HG02678 (cell line): ENCODE results near the gene YPEL2.
"Not testable (repeated sequence)": the region's sequence is repeated elsewhere in the genome, so short reads cannot be mapped to it uniquely, and the experiment has no call there.

Source experiments
- ATAC-seq: cut with Tn5 transposase; IDR thresholded peaks from one replicate; pipeline ENCODE4 v1.9.1; 2021; ENCODE audit warnings: mild to moderate bottlenecking, moderate library complexity; ENCODE audit not compliant: unreplicated experiment

The YPEL2 gene

GRCh38 chr17:59402760-59403159 is 71.3 kb downstream of the YPEL2 start:
- ATAC-seq, result no peak

DNA sequence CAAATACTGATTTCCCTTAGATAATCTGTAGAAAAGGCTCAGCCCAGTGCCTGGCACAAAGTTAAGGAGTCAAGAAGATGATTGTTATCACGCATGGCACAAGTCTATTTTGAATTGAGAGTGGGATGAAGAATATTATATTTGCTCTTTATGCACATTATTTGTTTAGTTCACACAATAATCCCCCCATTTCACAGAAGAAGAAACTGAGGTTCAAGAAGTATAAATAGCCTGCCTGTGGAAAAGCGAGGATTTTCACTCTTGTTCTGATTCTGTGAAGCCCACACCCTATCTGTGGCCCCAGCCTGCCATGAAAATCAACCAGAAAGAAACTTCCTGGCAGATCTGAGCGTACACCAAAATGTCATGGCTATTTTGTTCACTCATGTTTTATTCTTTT is 73.0 kb downstream of the YPEL2 start:
- no peak for ATAC-seq

GRCh38 chr17:59405944-59406705 is 74.7 kb downstream of the YPEL2 start:
- no peak for ATAC-seq

DNA sequence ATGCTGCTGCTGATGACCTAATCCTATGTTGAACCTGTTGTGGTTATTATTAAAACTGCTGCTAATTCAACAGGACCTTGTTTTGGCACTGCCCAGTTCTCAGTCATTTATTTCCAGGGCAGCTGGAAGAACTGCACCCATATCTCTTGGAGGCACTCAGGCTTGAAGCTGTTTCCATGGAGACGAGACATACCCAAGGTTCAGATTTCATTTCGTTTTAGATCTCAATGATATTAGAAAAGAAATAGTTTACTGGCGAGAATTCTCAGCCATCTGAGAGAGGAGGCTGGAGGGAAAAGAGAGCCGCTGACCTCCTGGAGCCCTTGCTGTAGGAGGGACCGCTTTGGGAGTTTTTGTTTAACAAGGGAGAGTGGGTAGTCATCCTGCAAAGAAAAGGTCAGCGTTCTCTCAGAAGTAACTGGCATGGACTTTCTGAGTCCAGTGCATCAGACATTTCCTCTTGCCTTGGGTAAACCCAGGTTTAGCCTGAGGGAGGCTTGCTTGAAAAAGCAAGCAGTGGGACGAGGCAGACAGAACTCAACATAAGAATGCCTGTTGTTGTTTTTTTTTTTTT is 75.4 kb downstream of the YPEL2 start:
- ATAC-seq, result no peak

DNA sequence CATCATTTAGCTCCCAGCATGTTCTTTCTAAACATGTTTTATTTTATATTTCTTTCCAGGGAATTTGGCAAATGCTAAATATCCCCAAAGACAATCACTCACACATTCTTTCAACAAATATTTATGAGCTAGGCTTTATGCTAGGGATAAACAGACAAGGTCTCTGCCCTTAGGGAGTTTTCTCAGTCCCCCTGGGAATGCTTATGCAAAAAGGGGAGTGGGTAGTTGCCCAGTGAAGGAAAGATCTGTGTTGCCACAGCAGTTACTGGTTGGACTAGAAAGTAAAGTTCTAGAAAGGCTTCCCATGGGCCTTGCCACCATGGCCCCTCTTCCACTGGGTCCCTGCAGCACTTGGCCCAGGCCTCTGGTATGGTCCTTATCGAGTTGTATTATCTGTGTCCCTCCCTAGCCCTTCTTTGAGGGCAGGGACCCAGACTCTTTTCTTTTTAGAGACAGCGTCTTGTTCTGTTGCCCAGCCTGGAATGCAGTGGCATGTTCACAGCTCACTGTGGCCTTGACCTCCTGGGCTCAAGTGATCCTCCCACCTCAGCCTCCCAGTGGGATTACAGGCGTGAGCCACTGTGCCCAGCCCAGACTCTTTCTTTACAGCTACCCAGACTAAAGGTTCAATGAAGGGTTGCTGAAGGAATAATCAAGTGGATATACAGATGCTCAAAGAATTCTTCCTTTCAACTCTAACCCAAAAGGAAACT is 78.0 kb downstream of the YPEL2 start:
- ATAC-seq, result no peak

DNA sequence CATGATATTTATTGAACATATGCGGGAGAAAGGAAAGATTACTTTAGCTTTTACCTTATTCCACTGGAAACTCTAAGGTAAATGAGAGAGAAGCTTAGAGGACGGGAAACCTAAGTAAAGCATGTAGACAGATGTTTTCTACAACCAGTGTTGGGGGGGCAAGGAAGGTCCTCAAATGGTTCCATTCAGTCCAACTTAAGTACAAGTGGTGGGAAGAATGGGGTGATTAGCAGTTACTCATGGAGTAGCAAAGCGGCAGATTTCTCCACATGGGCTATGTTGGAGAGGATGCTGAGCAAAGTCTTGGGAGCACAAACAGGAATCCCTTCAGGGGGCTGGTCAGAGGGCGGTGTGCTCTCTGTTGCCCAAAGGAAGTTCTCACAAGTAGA is 78.6 kb downstream of the YPEL2 start:
- ATAC-seq, result no peak

GRCh38 chr17:59412431-59412830 is 81.0 kb downstream of the YPEL2 start:
- ATAC-seq, result not testable (repeated sequence)

DNA sequence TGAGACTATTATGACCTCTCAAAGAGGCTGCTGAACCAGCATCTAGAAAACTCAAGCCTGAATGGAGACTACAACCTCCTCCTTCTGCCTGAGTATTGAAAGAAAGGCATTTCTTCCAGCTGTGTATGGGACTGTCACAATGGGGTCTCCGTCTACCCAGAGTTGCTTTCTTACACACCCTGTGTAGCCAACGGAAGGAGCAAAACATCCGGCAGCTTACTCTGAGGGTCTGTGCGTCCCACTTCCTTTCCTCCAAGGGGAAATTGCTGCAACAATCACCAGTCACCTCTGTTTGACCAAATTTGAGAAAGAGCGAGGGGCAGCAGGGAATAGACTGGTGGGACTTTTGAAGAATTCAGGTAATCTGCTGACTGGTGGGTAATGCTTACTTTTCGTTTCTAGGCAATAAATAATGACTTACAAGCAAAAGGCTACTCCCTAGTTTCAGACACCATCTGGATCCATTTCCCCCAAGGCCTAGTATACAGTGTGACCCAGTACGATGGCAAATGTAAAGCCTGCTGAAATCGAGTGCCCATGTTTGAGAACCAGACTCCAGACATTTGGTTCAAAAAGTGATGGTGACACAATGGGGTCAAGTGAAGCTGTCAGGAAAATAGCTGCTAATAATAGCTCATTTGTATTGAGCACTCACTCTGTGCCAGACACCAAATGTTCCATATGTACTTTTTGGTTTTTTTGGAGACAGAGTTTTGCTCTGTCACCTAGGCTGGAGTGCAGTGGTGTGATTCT is 81.7 kb downstream of the YPEL2 start:
- ATAC-seq, result no peak

- ATAC-seq, result no peak
These were observed 83.9 kb downstream of the YPEL2 start for GRCh38 chr17:59415397-59415796.

DNA sequence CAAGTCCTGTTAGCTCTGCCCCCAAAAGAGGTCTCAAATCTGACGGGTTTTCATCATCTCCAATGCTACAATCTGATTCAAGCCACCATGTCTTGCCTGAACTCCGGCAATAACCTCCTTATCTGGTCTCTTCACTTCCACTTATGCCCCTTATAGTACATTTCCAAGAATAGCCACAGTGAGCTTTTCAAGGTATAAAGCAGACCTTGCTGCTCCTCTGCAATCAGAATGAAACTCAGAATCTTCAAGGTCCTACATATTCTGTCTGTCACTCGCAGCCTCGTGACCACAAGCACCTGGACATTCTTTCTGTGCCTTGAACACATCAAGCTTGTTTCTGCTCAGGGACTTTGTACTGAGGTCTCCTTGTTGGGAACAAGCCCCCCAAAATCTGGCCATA is 84.7 kb downstream of the YPEL2 start:
- ATAC-seq, result no peak

GRCh38 chr17:59417452-59417851 is 86.0 kb downstream of the YPEL2 start:
- no peak for ATAC-seq

- ATAC-seq, result no peak
These were observed 87.3 kb downstream of the YPEL2 start for GRCh38 chr17:59418732-59419166.

DNA sequence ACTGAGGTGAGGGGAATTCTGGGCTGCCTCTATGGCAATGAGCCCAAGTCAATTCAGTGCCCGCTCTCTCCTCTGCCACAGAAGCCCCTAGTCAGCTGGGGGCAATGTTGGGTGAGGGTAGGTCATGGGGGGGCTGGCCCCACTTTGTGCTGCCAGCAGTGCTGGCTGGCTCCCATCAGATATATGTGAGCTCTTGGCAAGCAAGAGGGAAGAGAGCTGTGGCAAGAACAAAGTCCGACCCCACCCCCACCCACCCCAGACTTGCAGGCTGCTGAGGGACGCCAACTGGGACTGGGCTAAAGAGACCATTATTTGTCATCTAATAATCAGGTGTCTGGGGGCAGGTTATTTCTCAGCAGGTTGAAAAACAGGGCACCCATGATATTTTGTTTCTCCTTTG is 89.4 kb downstream of the YPEL2 start:
- ATAC-seq, result no peak

GRCh38 chr17:59421722-59422121 is 90.3 kb downstream of the YPEL2 start:
- ATAC-seq, result no peak

DNA sequence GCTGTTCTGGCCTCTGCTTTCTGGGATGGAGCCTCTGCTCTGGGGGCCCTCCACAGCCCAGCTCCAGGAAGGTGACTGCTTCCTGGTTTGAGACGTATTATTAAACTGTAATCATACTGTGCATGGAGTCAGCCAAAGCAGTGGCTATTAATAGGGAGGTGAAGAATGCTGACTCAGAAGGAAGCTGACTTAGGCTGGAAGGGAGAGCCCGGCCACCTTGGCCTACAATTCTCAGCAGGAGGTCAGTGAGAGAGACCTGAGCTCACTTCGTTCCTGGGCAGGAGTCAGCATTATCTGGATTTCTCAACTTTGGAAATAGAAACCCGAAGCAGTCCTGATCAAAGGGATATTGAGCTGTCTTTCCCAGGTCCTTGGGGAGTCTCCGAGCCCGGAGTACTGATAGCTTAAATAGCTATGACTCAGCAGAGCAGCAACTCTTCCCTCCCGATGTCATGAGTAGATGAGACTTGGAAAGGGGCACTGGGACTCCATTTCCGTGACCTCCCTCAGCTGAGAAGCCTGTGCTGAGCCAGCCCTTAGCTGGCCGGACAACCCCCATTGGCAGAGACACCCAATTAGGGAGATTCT is 91.8 kb downstream of the YPEL2 start:
- ATAC-seq, result no peak

DNA sequence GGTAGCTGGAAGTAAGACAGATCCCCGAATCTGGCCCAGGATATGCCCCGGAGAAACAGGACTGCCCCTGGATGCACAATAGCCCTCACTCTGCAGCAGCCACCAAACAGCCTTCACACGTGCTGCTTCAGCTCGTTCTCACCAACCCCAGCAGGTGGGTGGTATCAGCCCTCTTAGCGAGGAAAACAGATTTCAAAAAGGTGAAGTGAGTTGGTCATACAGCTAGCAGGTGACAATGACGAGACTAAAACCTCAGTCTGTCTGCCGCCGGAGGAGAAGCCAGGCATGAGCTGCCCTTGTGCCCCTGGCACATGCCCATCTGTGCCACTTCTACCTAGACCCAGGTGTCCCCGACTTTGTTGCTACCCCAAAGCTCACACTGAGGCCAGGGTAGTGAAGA is 92.4 kb downstream of the YPEL2 start:
- ATAC-seq, result no peak

- ATAC-seq, result no peak
These were observed 92.9 kb downstream of the YPEL2 start for GRCh38 chr17:59424331-59424730.

GRCh38 chr17:59425085-59425931 is 93.9 kb downstream of the YPEL2 start:
- ATAC-seq, result no peak

GRCh38 chr17:59426031-59426430 is 94.6 kb downstream of the YPEL2 start:
- ATAC-seq, result no peak

DNA sequence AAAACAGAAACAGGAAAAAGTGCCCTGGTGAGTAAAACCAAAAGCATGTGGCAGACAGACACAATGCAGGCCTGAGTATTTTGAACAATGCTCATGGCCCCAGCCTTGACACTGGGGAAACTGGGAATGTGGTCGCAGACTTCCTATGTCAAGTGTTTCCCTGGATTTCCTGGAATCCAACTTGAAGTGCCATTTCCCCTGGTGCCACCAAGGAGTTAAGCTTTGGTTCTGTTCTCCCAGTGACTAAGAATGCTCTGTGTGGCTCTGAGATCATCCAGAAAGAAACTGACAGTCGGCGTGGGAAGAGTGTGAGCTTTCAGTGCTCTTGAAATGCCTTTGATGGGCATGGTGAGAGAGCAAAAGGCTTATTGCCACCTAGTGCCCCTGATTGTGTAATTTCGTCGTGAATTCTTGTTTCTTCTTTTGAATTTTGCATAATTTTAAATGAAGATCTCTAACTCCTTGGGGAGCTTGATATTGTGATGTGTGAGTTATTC is 96.0 kb downstream of the YPEL2 start:
- no peak for ATAC-seq
